ENCODE measurements around the gene ETF1.

Gene ETF1

DNA sequence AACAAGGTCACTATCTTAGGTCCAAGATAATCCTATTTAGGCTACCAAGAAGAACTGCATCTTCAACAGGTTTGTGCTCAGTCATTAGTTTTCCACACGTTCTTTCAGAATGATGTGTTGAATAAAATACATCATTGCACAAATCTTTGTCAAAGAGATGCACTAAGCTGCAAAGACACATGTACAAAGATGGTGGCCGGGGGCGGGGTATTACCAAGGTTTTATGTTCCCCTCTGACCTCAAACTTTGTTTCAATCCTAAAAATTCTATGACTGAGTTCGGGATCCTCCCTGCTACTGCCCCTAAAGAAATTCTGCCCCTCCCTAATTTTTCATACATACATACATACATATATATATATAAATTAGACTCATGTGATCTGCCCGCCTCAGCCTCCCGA is 17.9 kb upstream of the ETF1 start:
- no peak for DNase-seq

DNA sequence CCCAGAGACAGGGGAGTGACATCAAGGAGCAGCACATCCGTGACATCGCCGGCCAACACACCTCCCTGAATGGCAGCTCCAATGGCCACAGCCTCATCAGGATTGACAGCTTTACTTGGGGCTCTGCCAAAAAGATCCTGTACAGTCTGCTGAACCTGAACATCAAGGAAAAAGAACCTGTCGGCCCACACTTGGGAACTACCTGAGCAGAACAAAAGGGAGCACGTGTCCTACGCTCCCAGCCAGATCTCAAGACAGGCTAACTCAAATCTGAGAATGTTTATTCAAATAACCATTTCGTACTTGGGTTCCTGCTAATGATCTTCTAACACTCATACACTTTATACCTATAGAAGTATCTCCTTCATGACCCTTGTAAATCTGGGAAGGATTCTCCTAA is 16.9 kb upstream of the ETF1 start:
- DNase-seq: no peak

DNA sequence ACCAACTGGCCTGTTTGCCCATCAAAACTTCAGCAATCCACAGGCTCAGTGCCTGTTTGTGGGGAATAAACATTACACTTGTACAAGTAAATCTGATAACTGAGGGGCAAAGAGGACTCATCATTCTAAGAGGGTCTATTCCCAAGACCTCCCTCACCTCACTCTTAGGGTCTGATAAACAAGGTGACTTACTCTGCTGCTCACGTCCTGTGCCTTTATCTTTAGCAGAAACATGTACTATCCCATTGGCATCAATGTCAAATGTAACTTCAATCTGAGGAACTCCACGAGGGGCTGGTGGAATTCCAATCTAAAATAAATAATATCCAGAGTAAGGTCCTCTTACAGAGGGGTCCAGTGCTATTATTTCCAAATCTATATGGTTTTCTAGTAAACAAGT is 14.6 kb upstream of the ETF1 start:
- no peak for DNase-seq

DNA sequence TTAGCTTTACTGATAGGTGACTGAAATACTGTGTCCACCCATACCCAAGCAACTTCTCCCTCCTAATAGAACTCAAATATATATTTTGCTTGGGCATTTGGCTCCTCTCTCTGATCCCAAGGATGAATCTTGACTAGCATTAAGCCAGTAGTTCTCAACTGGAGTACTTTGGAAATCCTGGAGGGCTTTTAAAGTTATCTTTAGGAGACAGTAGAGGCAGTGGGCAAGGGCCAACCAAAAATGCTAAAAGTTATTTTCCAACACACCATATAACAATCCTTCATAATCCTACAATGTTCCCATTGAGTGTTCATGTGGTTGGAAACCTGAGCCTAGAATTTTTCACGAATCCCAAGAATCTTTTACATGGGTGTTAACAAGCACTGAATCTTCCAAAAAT is 11.1 kb upstream of the ETF1 start:
- no peak for DNase-seq

DNA sequence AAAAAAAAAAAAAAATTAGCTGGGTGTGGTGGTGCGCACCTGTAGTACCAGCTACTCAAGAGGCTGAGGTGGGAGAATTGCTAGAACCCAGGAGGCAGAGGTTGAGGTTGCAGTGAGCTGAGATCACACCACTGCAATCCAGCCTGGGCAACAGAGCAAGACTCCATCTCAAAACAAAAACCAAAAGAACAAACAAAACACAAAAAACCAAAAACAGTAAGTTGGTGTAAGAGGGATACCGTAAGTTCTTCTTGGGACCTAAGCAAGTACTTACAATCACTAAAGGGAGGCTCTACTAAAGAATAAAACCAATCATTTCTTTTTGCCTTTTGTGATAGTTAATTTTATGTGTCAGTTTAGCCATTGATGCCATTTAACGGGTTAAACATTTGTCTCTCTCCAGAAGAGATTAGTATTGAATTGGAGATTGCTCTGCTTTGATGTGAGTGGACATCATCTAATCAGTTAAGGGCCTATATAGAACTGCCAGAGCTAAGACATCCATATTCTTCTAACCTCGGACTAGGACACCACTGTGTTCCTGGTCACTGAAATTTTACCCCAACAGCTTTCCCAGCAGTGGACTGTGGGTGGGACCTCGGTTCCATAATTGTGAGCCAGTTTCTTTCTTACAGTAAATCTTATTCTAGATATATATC is 10.5 kb upstream of the ETF1 start:
- DNase-seq: no peak

DNA sequence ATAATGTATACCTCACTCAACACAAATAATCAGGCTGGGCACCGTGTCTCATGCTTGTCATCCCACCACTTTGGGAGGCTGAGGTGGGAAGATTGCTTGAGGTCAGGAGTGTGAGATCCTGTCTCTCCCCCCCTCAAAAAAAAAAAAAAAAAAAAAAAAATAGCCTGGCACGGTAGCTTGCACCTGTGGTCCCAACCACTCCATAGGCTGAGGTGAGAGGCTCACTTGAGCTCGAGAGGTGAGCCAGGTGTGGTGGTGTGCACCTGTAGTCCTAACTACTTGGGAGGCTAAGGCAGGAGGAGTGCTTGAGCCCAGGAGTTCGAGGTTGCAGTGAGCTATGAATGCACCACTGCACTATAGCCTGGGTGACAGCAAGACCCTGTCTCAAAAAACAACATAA is 9.6 kb upstream of the ETF1 start:
- DNase-seq: no peak

DNA sequence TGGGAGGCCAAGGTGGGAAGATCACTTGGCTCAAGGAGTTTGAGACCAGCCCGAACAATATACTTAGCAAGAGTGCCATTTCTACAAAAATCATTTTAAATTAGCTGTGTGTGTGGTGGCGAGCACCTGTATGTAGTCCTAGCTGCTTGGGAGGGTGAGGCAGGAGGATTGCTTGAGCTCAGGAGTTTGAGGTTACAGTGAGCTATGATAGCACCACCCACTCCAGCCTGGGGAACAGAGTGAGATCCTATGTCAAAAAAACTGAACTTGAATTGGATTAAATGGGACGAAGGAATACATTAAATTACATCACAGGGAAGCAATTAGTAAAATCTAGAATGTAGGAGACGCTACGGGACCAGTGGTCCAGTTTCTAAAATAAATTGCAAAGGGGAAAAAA is 6.4 kb upstream of the ETF1 start:
- no peak for DNase-seq

DNA sequence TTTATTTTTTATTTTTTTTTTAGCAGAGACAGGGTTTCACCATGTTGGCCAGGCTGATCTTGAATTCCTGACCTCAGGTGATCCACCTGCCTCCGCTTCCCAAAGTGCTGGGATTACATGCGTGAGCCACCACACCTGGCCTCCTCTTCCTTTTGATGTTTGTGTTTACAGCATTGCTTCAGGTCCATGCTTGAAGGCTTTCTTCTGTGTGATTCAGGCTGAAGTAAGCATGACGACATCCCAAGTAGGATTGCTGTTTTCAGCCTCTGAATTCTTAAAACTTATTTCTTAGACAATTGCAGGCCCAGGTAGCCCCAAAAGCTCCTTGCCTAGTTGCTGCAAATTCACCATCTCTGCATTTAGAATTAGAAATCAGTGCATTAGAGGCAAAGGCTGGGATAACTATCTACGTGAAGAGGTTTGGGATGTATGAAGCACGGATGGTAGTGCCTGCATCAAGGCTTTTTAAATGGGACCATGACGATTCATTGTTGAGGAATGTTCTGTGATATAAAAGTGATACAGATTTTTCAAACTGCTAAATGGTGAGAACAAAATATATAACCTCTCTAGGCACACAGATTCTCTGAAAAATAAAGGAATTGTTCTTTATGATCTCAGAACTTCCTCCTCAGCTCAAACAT is 3.0 kb upstream of the ETF1 start:
- no peak for DNase-seq

DNA sequence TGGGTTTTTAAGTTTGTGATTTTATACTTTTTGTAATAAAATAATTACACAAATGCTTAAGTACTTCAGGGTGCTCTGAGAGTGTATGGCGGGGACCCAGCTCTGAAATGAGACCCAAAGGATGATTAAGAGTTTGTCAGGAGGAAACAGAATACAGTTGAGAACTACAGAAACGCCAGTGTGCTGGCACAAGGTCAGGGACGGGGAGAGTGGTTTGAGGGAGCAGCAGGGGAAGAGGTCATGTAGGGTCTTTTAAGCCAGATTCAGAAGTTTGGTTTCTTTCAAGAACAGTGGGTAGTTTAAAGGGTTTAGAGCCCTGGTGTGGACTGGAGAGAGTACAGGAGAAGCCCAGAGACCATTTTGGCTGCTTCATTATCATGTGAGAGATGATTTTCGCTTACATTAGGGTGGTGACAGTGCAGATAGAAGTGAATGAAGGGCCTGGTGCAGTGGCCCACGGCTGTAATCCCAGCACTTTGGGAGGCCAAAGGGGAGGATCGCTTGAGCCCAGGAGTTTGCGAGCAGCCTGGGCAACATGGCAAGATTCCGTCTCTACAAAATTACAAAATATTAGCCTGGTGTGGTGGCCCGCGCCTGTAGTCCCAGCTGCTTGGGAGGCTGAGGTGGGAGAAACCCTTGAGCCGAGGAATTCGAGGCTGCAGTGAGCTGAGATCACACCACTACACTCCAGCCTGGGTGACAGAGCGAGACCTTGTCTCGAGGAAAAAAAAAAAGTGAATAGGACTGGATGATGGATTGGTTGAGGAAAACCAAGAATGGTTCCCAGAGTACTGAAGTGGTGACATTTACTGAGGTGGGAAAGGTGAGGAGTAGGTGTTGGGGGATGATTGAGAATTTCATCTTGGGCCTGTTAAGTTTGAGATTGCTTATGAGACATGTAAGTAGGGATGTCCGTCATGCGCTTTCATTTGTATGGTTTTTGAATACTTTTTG is 1.4 kb upstream of the ETF1 start:
- DNase-seq: no peak

DNA sequence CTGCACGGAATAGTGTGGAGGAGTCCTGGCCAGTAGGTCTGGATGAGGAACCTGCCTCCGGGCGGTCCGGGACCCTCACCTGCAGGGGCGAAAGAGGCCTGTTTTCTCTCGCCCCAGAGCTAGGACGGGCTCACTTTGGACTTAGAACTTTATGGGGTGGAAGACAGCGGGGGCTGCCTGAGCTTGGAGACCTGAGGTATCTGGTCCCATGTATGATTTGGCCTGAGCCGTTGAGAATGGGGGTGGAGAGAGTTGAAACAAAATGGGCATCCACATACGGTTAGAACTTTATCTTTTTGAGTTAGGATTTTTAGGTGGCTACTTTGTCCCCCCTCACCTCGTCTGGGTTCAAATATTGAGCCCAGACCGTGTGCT is 681 bp upstream of the ETF1 start:
- DNase-seq: no peak

DNA sequence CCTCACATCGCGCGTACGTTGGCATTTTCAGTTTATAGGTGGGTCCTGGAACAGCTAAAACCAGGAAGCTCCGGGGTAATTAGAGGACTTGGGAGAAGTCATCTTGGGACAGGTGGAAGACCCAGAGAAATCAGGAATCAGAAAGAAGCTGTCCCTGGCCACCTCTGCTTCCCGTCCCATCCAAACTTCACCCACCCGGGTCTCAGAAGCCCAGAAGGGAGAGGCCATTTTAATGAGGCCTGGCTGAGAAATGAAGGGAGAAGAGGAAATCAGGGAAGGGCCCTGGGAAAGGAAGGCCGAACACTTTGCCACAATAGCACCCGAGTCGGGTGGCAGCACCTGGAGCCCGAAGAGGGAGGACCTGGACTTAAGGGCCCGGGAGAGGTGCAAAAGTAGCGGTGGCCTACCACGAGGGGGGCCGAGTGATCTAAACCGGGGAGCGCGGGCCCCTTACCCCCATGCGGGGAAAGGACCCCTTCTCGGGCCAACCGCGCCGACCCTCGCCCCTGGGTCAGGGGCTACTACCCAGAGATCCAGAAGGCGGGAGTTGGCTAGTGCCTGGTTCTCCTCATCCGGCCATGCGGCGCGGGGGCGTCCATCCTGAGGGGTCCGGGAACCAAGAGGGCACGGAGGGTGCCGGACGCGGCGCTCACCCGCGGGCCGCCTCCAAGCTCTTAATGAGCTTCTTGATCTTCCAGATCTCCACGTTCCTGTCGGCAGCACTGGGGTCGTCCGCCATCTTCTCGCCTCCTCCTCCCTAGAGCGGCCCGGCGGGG is 668 bp downstream of the ETF1 start:
- no peak for DNase-seq

DNA sequence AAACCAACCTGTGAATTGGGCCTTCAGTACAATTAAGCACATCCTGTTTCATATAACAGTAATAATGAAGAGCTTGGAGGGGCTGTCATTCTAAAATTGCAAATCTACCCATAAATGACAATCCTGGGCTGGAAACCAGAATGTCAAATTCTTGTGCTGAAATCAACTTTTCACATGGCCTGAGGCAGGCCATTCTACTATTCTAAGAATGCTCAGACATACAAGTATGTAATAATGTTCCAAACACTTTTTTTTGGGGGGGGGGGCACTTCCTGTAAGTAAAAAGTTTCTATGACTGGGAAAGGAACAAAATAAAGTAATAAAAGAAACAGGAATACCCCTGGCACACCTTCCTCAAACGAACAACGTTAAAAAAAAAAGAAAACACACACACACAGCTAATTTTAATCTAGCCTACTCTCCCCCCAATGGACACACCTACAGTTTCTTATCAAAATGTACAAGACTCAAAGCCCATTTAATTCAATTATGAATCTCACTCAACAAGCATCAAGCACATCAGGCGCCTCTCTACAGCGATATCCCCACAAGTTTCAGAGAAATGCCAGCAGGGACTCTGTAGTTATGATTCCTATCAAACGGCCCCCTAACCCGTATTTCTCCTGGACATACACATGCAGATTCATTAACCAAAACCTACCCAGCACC is 1.4 kb downstream of the ETF1 start:
- no peak for DNase-seq

DNA sequence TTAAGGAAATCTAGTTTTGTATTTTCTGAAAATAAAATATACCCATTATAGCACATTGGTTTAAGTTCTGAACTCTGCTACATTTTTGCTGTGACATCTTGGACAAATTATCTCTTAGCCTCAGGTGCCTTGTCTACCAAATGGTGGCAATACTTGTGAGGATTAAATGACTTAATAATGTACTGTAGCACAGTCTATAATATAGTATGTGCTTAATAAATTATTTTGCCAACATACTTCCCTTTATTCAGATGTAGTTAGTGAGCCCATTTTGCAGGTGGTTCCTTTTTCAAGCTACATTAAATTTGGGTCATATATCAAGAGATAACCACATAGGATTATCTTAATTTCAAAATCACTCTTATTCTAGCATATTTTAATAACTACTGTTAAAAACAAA is 3.2 kb downstream of the ETF1 start:
- no peak for DNase-seq

DNA sequence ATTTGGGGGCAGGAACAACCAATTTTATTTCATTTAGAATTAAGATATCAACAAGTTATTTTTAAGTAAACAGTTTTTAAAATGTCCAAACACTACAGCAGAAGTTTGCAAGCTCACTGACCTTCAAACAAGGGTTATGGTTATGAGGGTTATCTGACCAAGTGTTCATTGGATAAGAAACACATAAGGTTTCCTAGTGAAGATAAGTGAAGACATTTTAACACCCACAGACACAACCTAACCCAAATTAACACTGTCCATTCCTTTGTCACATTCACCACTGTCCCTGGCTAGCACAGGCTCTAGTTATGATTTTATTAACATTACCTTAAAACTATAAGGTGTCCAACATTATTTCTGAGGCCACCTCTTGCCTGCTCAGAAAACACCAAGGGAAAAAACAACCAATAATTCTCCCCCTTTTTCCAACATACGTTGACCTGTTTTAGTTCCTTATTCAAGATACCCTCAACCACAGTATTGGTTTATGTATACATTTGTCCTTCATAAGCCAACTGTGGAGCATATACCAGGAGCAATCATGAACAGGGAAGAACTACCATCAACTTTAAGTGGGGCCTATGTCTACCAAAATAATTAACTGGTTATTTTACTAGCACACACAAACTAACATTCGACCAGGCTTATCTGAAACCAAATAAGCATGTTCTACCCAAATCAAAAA is 4.0 kb downstream of the ETF1 start:
- DNase-seq: no peak

DNA sequence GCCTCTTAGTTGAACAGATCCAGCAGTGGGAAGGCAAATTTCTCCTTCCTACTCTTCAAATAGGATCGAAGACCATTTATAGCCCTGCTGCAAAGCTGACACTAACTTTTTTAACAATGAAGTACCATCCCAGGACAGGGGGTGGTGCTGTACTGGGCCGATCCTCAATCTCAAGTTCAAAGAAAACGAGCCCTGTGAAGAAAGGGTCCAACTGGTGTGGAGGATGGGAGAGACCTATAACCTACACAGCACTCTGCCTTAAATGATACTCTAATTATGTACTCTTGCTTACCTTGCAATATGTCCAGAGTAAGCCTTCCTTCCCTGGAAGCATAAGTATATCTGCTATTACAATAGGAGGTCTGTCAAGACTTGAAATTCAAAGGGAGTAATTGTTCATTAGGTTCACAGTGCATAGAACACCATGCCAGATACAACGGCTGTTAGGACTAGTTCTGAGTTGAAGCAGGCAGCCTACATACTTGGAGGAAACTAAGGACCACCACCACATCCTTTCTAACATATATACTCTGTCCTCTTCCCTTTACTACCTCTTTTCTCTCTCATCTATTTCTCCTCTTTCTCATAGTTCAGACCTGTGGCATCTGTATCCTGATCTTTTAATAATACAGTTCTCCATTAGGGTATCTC is 6.2 kb downstream of the ETF1 start:
- DNase-seq: peak; percentile 44

DNA sequence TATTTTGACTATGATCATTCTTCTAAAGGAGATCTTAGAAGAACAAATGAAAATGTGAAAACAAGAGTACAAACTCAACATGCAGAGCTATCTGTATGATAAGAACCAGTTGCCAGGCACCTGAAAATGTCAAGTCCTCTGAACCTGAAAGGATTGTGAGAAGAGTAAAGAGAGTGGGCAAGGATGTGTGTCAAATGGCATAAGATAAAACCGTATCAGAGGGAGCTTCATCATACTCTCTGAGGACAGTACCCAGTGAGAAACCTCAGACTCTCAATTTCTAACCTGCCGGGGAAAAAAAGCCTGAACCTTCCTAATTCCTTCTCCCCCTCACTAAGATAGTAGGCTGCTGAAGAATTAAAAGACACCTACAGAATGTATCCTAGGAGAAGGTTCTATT is 6.8 kb downstream of the ETF1 start:
- no peak for DNase-seq

DNA sequence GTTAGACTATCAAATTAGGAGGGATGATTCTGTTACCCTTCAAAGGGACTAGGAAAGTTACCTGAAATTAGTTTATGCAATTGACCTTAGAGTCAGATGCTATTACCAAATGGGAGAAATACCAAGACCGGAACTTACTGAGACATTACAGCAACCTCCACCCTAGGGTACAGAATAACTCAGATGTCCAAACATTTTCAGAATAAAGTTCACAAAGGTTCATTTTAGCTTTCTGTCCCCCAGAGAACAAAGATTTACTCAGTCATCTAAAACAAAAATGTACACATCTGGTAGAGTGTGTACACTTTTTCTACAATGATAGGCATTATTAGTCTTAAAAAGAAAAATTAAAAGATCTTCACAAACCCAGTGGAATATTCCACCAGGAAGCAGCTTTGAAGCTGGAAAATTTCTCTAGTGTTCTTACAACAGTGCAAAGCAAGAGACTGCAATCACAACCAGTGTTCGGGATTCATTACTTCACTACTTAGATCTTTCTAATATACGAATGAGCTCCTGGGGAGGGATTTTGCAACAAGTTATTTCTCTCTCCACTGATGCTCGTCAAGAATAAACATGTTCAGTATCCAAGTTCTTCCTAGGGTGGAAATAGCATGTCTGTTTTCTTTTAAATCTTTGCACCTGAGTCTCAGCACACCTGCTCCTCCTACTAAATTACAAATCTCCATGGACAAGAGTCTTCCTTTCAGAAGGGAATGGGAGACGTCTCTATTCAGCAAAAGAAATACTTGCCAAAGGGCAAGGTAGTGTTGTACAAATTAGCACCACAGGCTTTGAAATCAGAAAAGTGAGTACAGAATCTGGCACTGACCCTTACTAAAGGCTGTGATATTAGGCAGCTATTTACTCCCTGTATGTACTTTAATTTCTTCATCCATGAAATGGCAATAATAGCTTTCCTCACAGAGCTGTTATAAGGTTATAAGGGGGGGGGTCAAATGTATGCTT is 8.8 kb downstream of the ETF1 start:
- peak; percentile 17 for DNase-seq

DNA sequence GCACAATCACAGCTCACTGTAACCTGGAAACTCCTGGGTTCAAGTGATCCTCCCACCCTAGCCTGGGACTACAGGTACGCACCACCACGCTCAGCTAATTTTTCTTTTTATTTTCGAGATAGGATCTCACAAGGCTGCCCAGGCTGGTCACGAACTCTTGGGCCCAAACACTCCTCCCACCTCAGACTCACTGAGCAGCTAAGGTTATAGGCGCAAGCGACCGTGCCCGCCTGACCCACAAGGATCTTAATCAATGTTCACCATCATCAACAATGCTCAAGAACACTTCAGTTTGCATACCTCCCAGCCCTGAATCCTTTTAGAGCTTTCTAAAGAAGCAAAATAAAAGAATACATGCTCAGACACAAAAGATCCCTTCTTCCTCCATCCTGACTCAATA is 13.2 kb downstream of the ETF1 start:
- DNase-seq: no peak

DNA sequence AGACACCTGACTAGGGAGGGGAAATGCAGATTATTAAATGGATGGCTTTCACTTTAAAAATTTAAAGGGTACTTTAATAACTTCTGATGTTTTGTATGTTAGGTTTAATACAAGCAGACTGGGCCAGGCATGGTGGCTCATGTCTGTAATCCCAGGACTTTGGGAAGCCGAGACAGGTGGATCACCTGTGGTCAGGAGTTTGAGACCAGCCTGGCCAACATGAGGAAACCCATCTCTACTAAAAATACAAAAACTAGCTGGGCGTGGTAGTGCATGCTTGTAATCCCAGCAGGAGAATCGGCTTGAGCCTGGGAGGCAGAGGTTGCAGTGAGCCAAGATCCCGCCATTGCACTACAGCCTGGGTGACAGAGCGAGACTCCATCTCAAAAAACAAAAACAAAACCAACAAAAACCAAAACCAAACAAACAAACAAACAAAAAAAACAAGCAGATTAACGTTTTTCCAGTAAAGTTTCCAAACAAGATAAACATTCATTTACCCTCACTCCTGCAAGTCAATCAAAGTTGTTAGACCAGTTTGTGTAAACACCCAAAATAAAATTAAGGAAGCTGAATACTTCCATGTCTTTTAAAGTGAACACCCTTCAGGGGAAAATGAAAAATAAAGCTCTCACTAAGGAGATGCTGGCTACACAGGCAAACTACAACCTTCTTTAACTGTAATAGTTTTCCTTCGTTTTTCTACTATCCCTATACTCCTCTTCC is 14.1 kb downstream of the ETF1 start:
- no peak for DNase-seq

DNA sequence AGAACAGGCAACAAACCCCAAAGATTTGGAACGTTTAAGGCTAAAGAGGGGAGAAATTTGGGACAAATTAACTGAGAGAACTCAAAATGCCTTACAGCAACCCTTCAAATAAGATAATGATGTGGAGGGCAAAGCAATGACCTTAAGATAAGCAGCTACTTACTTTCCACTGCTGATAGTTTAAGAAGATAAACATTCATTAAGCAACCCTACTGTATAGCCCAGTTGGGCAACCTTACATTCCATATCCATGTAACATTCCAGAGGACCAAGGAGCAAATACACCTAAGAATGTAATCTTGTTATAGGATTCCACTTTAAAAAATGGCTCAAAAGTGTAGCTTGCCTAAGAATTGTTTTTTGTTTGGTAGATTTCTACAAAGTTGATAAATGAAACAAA is 14.8 kb downstream of the ETF1 start:
- no peak for DNase-seq
